ENCODE measurements around the gene CDK5R1.

CDK5R1 gene

DNA sequence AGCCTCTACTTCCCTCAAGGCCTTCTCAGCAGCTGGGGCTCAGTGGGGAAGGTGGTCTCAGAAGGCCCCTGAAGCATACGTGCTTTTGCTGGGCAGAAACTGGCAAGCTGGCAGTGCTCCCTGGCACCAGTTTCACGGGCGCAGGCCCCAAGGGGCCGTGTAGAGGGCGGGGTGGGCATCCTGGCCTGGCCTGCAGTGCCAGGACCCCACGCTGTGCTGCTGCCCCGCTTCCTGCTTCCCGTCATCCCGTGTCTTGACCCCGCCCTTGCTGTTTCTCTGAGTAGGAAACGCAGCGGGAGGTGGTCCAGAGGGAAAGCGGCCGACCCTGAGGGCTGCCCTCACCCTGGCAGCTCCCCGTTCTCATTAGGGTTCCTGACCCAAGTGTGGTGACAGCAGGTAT, 6.8 kb downstream of the CDK5R1 start:
- no peak for DNase-seq (ENCODE audit: low read depth)

DNA sequence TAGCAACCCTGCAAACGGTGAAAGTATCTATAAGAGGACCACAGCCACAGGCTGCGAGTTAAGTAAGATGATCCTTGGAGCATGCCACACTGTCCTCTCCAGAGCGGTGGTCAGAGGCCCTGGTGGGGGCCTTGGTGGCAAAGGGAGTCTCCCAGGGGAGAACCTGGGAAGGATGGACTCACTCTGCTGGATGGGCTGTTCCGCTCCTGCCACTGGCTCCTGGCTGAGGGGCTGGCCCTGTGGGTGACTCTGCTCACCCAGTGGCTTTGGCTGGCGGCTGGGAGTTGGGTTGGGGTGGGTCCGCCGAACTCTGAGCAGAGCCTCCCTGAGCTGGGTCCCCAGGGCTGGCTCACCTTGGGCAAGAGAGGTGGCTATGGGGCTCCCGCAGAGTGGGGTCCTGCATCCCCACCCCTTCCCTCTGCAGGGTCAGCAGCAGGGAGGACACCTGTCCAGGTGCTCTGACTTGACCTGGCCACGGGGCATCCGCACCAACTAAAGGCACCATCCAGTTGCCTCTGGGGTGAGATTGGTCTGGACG, 7.3 kb downstream of the CDK5R1 start:
- no peak for DNase-seq (ENCODE audit: low read depth)

DNA sequence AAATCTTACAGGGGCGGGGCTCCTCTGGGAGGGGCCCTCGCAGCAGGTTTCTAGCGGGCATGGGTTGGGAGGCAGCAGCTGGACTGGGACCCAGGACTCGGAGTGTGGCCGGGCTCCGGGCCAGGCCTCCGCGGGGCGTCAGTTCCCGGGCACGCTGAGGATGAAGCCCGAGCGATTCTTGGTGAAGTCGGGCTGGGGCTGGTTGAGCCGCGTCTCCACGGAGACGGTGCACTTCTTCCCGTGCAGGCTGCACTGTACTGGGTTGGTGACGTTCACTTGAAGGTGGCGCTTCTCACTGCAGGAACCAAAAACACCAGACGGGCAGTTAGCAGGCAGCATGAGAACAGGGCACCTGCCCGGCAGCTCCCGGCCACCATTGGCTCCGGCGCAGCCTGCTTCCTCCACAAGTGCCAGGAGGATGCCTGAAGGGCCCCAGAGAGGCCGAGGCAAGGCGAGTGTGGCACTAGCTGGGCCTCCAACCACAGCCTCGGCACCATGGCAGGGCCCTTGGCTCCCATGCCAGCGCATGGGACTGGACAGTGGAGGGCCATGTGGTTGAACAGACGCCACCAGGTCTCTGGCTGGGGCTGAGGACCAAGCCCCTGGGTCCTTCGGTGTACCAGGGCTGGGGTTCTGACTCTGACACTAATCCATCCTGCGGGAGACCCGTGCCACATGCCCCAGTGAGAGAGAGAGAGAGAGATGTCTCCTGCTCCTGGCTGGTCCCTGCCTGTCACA, 8.0 kb downstream of the CDK5R1 start:
- no peak for DNase-seq (ENCODE audit: low read depth)

DNA sequence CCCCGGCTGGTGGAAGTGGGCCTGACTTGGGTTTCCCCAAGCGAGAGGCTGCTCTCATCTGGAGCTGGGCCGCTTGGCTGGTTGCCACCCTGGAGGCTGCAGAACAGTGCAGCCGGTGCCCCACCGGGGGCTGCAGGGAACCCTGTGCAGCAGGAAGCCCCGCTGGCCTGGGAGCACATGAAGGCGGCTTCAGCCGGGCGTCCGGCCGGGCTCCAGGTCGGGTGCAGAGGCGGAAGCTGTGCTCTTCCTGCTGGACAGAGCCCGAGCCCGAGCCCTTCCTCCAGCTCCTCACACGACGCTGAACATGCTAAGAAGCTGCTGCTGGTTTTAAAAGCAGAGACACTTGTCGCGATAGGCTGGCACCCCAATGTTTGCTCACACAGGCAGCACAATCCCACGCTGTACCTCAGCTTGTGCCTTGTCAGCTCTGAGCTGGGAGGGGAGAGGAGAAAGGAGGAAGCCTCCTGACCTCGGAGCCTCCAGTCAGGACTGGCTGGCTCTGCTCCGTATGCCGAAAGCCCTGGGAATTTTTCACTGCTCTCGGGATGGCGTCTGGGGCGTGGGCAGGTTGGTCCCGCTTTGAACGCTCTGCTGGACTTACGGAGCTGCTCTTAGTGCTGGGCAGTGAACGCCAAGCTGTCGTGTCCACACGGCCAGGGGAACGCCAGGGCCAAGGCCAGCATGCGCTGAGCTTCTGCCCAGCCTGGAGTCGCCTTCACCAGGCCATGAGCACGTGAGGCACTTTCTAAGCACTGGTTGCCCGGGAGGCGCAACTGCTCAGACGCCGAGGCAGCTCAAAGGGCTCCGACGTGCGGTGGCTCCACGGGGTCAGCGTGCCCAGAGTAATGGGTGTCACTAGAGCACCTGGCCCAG, 8.8 kb downstream of the CDK5R1 start:
- no peak for DNase-seq (ENCODE audit: low read depth)

DNA sequence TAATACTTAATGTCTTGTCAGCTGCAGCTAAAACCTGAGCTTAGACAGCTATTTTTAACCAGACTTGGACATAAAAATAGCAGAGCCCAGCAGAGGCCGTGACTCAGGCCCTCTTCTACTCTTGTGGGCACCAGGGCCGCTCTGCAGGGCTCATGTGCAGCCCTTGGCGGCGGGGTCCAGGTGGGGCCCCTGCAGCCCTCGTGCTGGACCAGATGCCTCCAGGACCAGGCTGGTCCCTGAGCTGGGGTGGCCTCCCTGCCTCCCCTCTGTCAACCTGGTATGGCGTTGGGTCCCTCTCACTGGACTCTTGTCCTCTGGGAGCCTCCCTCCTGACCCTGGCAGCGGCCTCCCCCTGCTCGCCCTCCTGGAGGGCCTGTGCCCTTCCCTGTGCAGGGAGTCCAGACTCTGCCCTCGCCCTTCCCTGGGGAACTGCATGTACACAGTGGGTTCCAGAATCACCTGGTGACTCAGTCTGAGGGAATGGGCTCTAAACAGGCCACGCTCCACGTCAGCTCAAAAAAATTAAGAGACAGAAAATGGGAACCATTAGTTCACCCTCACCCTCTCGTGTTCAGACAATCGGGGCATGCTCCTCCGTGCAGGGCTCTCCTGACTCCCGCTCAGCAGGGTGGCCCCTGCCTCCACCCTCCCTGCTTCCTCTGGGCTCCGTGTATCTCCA, 9.7 kb downstream of the CDK5R1 start:
- DNase-seq (ENCODE audit: low read depth) = no peak

DNA sequence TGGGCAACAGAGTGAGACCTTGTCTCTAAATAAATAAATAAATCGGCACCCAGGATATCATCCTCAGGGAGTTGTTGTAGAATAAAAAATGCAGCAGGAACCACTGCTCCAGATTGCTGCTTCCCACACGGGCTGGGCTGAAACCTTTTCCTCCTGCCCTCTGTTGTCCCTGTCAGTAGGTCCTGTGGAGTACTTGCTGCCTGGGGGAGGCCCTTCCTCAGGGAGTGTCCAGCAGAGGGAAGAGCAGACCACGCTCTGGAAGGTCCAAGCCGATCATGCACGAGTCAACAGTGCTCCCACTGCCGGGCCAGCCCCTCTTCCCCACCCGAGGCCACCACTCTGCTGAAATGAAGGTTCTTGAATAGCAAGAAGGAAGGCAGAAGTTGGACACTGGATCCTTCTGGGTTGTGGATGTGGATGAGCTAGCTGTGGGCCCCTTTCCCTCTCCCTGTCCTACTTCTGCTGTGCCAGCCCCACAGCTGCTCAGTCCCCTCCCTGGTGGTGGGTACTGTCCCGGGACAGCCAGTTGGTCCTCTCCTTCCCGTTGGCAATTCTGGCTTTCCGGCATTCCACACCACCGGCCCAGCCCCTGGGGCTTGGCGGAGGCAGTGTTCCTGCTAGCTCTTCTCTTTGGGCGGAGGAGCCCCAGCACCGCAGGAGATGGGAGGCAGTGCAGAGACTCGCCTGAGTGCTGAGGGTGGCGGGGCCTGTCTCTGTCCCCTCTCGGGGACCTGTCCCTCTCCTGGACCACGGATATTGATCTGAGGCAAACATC, 10.8 kb downstream of the CDK5R1 start:
- DNase-seq (ENCODE audit: low read depth) = no peak

DNA sequence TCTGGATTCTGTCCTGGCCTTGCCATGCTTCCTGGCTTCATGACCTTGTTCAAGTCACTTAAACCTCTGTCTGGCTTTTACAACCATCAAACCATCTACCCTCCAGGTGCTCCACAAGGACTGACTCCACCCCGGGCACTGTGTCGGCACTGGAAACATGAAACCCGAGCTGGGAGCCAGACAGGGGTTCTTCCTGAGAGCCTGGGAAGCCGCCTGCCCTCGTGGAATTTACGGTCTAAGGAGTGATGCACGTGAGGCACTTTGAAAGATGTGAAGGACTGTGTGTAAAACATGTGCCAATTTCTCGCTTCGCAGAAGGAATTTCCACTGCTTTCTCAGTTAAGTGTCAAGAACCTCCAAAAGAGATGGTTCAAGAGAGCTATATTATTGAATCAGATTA, 11.6 kb downstream of the CDK5R1 start:
- DNase-seq (ENCODE audit: low read depth) = no peak

DNA sequence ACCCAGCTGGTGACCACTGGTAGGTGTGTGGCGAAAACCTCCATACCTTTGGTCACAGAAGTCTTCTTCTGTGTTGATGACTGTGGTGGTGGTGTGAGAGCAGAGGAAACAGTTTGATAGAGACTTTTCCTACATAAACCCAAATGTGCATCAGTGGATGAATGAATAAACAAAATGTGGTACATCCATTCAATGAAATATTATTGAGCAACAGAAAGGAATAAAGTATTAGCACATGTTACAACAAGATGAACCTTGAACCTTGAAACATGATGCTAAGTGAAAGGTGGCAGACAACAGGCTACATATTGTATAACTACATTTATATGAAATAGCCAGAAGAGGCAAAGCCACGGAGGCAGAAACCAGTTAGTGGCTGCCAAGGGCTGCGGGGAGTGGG, 15.2 kb downstream of the CDK5R1 start:
- no peak for DNase-seq (ENCODE audit: low read depth)

DNA sequence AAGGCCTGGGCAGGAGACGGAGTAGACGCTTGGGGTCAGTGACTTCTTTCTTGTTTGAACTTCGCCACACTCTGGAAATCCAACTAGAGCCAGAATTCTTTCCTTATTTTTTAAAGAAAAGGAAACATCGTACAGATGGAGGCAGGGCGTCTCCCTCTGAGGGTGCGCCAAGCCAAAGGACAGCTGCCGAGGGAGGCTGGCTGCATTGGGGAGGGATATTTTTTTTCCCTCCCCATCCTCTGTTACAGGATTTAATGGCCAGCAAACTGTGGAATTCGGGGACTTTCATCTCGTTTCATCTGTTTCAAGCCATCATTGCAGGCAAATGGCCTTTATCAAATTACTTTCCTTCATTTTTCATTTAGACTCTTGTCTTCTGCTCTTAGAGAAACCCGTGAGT, 15.9 kb downstream of the CDK5R1 start:
- DNase-seq (ENCODE audit: low read depth) = no peak

DNA sequence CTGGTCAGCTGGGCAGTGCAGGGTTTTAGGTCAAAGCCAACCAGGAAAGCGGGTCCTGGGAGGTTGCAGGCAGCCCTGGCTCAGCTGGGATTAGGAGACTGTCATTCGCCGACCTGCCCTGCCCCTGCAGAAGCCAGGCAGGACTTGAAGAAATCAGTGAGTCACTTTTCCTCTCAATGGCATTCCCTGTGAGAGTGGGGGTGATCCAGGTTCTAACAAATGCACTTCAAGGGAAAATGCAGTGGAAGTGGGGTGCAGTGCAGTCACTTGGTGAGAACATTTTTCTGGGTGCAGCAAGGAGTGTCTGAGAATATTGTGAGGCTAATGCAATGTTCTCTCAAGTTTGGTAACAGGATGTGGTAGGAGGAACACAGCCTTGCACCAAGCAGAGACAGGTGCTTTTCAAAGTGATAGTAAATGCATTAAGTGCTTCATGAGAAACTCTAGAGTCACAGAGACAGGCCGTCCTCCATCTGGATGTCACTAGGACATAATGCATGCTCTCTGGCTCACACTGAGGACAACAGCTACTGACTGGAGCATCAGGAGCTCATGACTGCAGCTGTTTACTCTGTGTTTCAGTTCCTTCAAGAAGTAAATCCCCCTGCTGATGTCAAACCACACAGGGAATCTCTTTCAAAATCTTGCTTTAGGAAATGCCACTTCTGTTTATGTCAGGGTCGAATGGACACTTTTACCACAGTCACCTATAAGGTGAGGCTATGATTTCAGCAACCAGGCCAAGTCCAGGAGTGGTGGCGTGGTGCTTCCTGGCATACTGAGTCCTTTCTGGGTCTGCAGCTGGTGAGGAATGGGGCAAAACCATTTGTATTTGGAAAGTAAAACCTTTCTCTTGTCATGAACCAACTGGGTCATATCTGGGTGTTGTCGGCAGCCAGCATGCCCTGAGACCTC, 16.7 kb downstream of the CDK5R1 start:
- DNase-seq (ENCODE audit: low read depth) = no peak

DNA sequence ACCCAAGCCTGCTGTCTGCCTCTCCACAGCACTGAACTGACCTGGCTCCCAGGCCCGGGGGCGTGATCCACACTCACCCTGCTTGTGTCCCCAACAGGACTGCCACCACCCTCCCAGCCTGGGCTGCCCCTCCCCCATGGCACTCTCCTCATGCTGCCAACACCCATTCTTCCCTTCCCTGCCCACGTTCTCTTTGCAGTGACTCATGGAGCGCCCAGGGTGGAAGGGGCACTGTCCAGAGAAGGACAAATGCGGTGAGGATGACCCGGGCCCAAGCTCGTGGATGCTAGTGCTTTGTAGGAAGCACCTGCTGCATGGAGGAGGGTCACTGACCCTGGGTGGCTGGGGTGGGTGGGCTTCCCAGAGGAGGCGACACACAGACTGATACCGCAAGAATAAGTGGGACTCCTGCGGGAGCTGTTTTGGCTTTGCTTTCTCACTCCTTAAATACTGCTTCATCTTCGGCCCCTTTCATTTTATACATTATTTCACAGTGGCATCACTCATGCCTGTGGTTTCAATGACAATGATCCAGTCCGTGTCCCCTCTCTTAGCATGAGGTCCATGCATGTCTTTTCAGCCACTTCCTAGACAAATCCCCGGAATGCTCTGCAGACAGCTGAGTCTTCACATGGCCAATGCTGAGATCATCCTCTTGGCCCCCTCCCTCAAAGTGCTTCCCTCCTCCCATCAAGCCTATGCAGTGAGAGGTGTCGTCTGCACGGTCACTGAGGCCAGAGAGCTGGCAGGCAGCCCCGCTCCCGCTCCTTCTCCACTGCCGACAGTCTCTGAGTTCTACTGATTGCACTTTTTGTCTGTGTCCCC, 17.6 kb downstream of the CDK5R1 start:
- DNase-seq (ENCODE audit: low read depth) = no peak

DNA sequence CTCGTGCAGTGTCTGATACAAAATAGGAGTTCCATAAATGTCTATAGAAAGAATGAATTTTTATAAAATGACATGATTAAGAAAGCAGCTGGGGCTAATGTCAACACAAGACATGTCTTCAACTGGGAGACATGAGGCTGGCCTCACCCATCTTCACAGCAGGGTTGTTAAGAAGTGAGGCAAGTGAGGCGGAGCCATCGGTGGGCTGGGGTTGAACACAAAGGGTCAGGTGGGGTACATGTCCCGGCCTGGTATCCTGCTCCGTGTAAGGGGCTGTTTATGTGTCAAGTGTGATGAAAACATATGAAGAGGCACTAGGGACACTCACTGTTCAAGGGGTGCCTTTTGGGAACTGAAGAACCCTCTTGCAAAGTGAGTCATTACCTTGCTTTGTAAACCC, 22.1 kb downstream of the CDK5R1 start:
- no peak for DNase-seq (ENCODE audit: low read depth)

DNA sequence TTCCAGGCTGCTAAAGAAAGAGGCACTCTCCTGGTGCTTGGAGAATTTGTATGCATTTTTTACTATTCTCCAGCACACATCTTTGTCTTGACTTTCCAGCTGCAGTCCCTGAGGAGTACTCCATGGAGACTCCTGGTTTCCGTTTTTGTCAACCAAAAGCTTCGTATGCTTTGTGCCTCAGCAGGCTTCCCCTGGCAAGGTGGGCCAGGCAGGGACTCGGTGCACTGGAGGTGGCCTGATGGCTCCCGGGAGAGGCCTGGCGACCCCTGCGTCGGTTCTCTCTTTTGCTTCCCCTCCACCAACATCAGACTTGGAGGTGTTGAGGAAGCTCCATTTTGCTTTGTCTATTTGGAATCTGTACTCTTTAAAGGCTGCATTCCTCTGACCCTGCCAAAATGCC, 23.7 kb downstream of the CDK5R1 start:
- no peak for DNase-seq (ENCODE audit: low read depth)

DNA sequence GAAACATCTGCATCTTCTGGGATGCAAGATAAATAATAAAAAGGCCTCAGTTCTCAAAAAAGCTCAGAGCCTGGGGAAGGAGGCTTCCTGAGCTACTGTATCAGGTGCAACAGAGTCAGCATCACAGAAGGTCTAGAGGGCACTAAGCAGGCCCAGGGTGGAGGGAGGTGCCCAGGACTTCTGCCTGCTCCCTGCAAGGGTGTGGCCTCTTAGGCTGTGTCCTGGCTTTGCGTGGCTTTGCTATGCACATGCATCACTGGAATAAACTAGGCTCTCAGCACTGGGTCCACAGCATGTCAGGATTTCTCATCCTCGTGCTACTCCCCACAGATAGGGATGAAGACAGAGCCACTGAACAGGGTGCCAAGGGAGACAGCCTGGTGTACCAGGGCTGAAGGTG, 25.5 kb downstream of the CDK5R1 start:
- no peak for DNase-seq (ENCODE audit: low read depth)

DNA sequence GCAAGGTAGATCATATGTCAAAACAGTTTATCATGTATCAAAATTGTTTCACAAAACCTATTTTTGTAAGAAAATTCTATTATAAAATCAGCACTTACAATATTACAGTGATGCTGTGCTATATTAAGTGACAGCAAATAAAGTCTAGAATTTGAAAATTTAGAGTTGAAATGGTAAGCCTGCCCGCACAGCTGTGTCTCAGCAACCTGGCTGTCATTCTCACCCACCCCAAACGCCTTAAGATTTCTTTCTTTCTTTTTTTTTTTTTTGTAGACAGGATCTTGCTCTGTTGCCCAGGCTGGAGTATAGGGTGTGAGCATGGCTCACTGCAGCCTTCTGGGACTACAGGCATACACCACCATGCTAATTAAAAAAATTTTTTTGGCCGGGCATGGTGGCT, 26.8 kb downstream of the CDK5R1 start:
- no peak for DNase-seq (ENCODE audit: low read depth)

DNA sequence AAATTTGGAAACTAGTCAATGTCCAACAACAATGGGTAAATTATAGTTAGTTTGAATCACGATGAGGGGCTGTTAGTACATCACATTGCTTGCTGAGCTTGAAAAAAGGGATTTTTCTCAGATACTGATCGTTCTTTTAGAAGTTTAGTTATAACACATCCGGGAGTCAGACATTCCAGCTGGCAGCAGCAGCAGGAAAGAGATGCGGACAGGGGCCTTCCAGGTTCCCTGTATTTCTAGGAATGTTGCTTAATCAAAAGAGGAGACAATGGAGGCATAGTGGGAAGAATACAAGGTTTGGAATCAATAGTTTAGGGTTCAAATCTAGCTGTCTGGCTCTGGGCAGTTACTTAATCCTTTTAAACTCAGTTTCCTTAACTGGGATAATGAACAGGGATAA, 27.8 kb downstream of the CDK5R1 start:
- no peak for DNase-seq (ENCODE audit: low read depth)

DNA sequence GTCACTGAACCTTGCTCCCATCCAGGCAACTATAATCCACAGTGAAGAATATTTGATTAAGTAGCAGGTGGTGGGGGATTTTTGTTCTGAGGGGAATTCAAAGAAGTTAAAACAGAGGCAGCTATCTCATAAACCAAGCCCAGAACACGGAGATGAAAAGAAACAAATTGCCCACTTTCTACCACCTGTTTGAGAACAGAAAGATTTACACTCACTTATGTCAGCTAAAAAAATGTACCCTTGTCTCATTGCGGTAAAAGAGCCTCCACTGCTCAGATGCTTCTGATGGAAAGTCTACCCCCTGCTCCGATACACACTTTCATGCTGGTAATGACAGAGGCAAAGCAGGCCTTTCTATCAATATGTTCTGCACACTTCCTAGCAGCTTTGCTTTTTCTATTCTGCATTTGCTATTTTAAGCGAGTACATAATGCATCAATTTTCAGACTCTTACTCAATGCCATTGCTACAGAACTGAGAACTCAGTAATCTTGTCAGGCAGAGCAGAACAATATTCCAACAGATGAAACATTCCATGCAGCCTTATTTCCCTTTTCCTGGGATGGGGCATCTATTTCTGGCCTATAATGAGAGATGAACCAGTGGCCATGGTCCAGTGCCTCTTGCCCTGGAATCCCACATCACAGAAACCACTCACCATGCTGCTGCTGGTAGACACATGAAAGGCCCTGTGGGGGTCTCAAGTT, 29.0 kb downstream of the CDK5R1 start:
- no peak for DNase-seq (ENCODE audit: low read depth)

DNA sequence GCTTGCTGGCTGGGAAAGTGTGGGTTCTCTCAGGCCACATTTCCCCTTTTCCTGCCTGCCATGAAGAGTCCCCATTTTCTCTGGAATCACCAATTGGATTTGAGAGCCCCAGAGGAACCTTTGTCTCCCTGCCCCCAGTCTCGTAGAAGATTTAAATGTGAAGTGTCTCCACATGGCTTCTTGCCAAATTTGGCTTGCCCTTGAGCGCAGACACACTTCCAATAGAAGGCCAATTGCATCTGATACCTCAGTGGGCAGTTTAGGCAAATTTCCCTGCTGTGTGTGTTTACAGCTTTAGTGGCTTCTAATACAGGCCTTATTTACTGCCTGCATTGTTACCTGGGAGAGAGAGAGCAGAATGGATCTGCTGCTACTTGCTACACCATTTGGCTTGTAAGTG, 29.7 kb downstream of the CDK5R1 start:
- no peak for DNase-seq (ENCODE audit: low read depth)

DNA sequence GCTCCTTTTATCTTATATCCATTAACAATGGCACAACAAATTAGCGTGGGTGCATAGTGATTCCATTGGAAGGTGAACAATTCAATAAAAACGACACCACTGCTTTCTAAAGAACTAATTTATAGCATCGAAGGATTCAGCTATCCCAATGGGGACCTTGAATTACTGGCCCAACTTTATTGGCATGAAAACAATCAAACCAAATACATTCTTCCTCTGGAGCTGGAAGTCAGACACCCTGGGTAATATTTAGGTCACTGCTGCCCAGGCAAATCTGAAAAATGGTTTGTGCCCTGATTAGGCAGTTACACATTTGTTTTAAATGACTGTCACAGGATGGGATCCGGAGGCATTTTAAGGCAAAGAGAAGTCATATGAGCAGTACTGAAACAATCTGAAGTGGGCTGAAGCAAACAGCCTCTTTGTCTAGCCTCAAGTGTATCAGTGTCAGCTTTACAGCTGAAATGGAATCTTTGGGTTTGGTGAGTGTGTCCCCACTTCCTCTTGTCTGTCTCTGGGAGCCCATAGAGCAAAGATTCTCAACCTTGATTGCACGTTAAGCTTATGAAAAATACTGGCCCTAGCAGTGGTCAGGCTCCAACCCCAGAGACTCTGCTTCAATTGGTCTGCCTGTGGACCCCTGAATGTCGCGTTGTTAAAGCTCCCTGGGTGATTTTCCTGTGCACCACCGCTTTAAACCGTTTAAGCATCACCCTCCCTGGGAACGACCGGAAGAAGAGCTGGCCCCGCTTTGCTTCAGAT, 30.3 kb downstream of the CDK5R1 start:
- no peak for DNase-seq (ENCODE audit: low read depth)

All from CMK (cell line).